GM21390 (cell line): ENCODE results near the gene PLCL1.
"Not testable (repeated sequence)": the region's sequence is repeated elsewhere in the genome, so short reads cannot be mapped to it uniquely, and the experiment has no call there.

Experiments used
- ATAC-seq: cut with Tn5 transposase; IDR thresholded peaks from one replicate; pipeline ENCODE4 v1.9.1; 2021; ENCODE audit not compliant: unreplicated experiment

PLCL1 gene

GRCh38 chr2:198164843-198165242 is 360.4 kb downstream of the PLCL1 start:
- no peak for ATAC-seq

- no peak for ATAC-seq
These were observed 360.9 kb downstream of the PLCL1 start for GRCh38 chr2:198165289-198165688.

GRCh38 chr2:198167346-198167745 is 363.0 kb downstream of the PLCL1 start:
- ATAC-seq, result no peak

GRCh38 chr2:198168651-198169050 is 364.3 kb downstream of the PLCL1 start:
- no peak for ATAC-seq

- ATAC-seq, result no peak
These were observed 368.8 kb downstream of the PLCL1 start for GRCh38 chr2:198173242-198173641.

GRCh38 chr2:198173864-198174263 is 369.5 kb downstream of the PLCL1 start:
- ATAC-seq, result no peak

- ATAC-seq, result no peak
These were observed 370.9 kb downstream of the PLCL1 start for GRCh38 chr2:198175271-198175670.

GRCh38 chr2:198177040-198177439 is 372.6 kb downstream of the PLCL1 start:
- ATAC-seq, result no peak

GRCh38 chr2:198178766-198179165 is 374.4 kb downstream of the PLCL1 start:
- ATAC-seq, result no peak

- no peak for ATAC-seq
These were observed 381.9 kb downstream of the PLCL1 start for GRCh38 chr2:198186257-198186656.

GRCh38 chr2:198187841-198188240 is 383.4 kb downstream of the PLCL1 start:
- ATAC-seq, result no peak

GRCh38 chr2:198188982-198189381 is 384.6 kb downstream of the PLCL1 start:
- no peak for ATAC-seq

GRCh38 chr2:198191651-198192050 is 387.3 kb downstream of the PLCL1 start:
- no peak for ATAC-seq

- not testable (repeated sequence) for ATAC-seq
These were observed 392.2 kb downstream of the PLCL1 start for GRCh38 chr2:198196556-198196955.
